Peyer's patch (tissue), 4 donors: ENCODE data around the gene PPDPF.

Experiments used
- CTCF ChIP-seq, 6 experiments: fragments of 450-650 bp in 4 of 6; fragments of 200-600 bp in 2 of 6; sonication (generic) in 1 of 6; IDR thresholded peaks; one replicate each; pipeline ENCODE4 v1.5.1; 2017 to 2019; ENCODE audit warnings: antibody characterized with exemption in 6 of 6, mild to moderate bottlenecking in 3 of 6, moderate library complexity in 1 of 6
- POLR2A ChIP-seq, 2 donors: fragments of 450-650 bp; IDR thresholded peaks; one replicate each; pipeline ENCODE4 v1.5.1; 2017; ENCODE audit warnings: antibody characterized with exemption in 2 of 2, mild to moderate bottlenecking in 2 of 2, moderate library complexity in 2 of 2

GRCh38 chr20:63564036-63564810, 43.7 kb downstream of the PPDPF start:
- TF ChIP-seq CTCF (IDR thresholded peaks at IDR 0.05) (no peak), POLR2A (IDR thresholded peaks at IDR 0.05) (no peak)
